Measurements from ENCODE around the gene RNPEPL1.

DNA sequence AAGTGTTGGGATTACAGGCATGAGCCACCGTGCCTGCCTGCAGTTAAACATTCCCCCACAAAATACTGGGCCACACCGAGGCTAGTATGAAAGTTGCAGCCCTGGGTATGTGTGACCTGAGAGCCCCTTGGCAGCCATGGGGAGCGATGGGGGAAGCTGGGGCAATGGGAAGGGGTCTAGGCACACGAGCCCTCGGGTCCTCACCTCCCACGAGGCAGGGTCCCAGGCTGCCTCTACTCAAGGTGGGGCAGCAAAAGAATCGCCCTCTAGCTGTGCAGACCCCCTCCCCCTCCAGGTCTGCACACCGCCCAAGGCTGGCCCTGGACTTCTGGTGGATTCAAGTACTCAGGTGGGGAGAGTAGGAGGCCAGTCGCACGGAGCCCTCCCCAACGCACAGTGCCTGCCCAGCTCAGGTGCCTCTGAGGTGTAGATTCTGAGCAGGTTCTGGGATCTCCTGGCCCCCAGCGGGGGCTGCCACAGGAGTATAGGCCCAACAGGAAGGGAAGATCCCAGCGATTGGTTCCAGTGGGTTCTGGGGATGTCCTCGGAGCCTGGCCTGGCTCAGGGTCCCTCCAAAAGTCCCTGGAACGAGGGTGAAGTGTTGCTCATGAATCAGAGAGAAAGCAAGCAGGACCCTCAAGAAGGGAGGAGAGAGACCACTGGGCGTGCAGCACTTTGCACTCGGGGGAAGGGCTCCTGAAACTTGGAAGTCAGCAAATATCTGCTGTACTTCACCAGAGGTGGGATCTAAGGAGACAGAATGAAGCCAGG is 59.6 kb downstream of the RNPEPL1 start:
- TF ChIP-seq, protein P1, sequence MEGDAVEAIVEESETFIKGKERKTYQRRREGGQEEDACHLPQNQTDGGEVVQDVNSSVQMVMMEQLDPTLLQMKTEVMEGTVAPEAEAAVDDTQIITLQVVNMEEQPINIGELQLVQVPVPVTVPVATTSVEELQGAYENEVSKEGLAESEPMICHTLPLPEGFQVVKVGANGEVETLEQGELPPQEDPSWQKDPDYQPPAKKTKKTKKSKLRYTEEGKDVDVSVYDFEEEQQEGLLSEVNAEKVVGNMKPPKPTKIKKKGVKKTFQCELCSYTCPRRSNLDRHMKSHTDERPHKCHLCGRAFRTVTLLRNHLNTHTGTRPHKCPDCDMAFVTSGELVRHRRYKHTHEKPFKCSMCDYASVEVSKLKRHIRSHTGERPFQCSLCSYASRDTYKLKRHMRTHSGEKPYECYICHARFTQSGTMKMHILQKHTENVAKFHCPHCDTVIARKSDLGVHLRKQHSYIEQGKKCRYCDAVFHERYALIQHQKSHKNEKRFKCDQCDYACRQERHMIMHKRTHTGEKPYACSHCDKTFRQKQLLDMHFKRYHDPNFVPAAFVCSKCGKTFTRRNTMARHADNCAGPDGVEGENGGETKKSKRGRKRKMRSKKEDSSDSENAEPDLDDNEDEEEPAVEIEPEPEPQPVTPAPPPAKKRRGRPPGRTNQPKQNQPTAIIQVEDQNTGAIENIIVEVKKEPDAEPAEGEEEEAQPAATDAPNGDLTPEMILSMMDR (IDR thresholded peaks at IDR 0.05; ENCODE audit: low read length): no peak
- no peak for TF ChIP-seq EZH2 (optimal IDR thresholded peaks at IDR 0.05; ENCODE audit: low read depth, low read length)

Data from MM.1S (cell line).